ENCODE results near the gene ZNF644. TPM values are rescaled to one million over a fixed set of nuclear protein-coding genes. Genes with fewer than 3 reads are reported as not detected.
A peak's percentile ranks its signal among the peaks of the same experiment; 100 is the strongest.

Gene ZNF644
- total RNA-seq, 1 donor from 2014 or later = 77.9 TPM

GRCh38 chr1:91005285-91005684 lies 16.6 kb downstream of the ZNF644 start:
- no peak for DNase-seq (ENCODE audit: low spot score in 2 of 2, unreplicated experiment in 2 of 2)
- Mint-ChIP-seq H3K4me1 (peaks cover 2% of the 10 kb centered on the region), H3K27ac (peak overlapping the region; percentile 17), H3K36me3 (peaks cover 59% of the 10 kb centered on the region), H3K27me3 (ENCODE audit: low read depth) (no peaks in the 10 kb centered on the region), H3K9me3 (peaks cover 55% of the 10 kb centered on the region), H3K4me3 (no peak overlapping the region)
- no peak for TF ChIP-seq CTCF (IDR thresholded peaks at IDR 0.05; ENCODE audit: unreplicated experiment)

DNA sequence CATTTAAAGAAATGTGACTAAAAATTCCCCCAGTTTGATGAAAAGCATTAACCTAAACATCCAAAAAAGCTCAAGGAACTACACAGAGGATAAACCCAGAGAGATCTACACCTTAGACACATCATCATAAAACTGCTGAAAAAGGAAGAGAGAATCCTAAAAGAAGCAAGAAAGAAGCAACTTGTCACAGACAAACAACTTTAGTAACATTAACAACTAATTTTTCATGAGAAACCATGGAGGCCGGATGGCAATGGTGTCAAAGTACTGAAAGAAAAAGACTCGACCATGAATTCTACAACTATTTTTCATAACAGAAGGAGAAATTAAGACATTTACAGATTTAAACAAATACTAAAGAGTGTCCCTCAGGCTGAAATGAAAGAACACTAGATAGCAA lies 17.7 kb downstream of the ZNF644 start:
- H3K27me3 Mint-ChIP-seq (ENCODE audit: low read depth) = no peaks in the 10 kb centered on the region
- DNase-seq (ENCODE audit: low spot score in 2 of 2, unreplicated experiment in 2 of 2) = no peak
- peaks cover 63% of the 10 kb centered on the region for H3K9me3 Mint-ChIP-seq
- no peaks in the 10 kb centered on the region for H3K4me1 Mint-ChIP-seq
- peaks cover 67% of the 10 kb centered on the region for H3K36me3 Mint-ChIP-seq
- no peak overlapping the region for H3K4me3 Mint-ChIP-seq
- no peak for TF ChIP-seq CTCF (IDR thresholded peaks at IDR 0.05; ENCODE audit: unreplicated experiment)
- H3K27ac Mint-ChIP-seq = no peak overlapping the region

DNA sequence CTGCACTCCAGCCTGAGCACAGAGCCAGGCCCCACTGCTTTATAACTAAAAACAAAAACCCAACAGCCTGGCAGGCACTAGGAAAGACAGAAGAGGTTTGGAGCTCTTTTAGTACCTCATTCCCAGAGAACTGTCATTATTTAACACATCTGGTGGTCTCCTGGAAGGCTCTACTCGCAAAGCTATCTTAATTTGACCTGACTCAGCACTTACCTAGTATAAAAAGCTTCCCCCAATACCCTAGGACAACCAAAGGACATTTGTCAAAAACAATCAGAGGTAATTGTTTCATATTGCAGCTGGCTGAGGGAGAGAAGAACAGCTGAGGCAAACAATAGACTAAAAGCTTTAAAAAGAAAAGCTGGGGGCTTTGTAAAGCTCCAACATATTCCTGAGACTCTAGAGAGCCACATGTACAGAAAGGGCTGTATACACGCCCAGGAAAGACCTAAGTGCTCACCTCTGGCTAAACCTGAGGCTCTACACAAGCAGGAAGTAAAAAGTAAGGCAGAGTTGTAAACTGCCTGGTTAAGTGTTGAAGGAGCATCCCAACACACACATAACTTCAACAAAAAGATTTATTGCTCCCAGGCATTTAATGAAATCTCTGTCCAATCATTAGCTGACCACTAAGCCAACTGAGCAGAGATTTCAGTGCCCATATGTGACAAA lies 25.0 kb downstream of the ZNF644 start:
- no peaks in the 10 kb centered on the region for H3K27me3 Mint-ChIP-seq (ENCODE audit: low read depth)
- H3K4me1 Mint-ChIP-seq = no peaks in the 10 kb centered on the region
- no peak for TF ChIP-seq CTCF (IDR thresholded peaks at IDR 0.05; ENCODE audit: unreplicated experiment)
- H3K9me3 Mint-ChIP-seq = peaks cover 60% of the 10 kb centered on the region
- H3K27ac Mint-ChIP-seq = no peak overlapping the region
- no peak overlapping the region for H3K4me3 Mint-ChIP-seq
- DNase-seq (ENCODE audit: low spot score in 2 of 2, unreplicated experiment in 2 of 2) = no peak
- H3K36me3 Mint-ChIP-seq = peaks cover 79% of the 10 kb centered on the region

DNA sequence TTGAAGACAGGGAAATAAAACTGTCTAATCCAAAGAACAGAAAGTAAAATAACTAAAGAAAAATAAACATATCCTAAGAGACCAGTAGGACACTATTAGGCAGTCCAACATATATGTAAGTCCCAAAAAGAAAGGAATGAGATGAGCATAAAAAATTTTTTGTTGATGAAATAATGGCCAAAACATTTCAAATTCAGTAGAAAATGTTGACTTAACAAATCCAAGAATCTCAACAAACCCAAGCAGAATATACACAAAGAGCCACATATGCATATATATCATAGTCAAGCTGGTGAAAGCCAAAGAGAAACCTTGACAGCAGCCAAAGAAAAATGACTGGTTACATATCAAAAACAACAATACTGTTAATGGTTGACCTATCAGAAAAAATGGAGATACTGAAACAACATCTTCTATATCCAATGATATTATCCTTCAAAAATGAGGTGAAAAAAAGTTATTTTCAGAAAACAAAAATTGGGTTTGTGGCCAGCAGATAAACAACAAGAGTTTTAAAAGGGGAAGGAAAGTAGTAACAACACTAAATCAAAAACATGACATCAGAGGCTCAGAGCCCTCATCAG lies 26.4 kb downstream of the ZNF644 start:
- H3K4me1 Mint-ChIP-seq = no peaks in the 10 kb centered on the region
- H3K4me3 Mint-ChIP-seq = no peak overlapping the region
- H3K27ac Mint-ChIP-seq = no peak overlapping the region
- H3K9me3 Mint-ChIP-seq = peaks cover 64% of the 10 kb centered on the region
- H3K36me3 Mint-ChIP-seq = peaks cover 85% of the 10 kb centered on the region
- no peak for TF ChIP-seq CTCF (IDR thresholded peaks at IDR 0.05; ENCODE audit: unreplicated experiment)
- no peaks in the 10 kb centered on the region for H3K27me3 Mint-ChIP-seq (ENCODE audit: low read depth)
- DNase-seq (ENCODE audit: low spot score in 2 of 2, unreplicated experiment in 2 of 2) = no peak

DNA sequence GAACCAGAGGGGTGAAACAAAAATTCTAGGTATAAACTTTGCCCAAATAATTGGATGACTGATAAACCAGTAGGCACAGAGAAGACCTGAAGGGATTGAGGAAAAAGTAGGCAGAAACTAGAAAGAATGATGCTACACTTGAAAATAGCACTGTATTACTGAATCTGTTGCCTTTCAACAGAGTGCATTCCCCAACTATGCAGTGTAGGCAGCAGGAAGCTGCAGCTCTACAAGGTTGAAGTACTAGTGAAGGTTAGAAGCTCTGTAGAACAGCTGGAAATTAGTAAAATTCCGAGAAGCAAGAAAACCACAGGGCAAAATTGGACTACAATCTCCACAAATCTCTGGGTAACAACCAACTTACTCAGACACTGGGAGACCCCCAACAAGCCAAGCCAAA lies 27.4 kb downstream of the ZNF644 start:
- no peaks in the 10 kb centered on the region for H3K27me3 Mint-ChIP-seq (ENCODE audit: low read depth)
- peaks cover 84% of the 10 kb centered on the region for H3K36me3 Mint-ChIP-seq
- H3K4me3 Mint-ChIP-seq = no peak overlapping the region
- no peaks in the 10 kb centered on the region for H3K4me1 Mint-ChIP-seq
- H3K9me3 Mint-ChIP-seq = peaks cover 66% of the 10 kb centered on the region
- no peak overlapping the region for H3K27ac Mint-ChIP-seq
- DNase-seq (ENCODE audit: low spot score in 2 of 2, unreplicated experiment in 2 of 2) = no peak
- no peak for TF ChIP-seq CTCF (IDR thresholded peaks at IDR 0.05; ENCODE audit: unreplicated experiment)

All from mesothelial cell of epicardium (in vitro differentiated cells).